Spinal cord (tissue), 10 donors: ENCODE results near the gene SPDYE6. TPM values are rescaled to one million over a fixed set of nuclear protein-coding genes. Genes with fewer than 3 reads are reported as not detected.
"Not testable (repeated sequence)": the region's sequence is repeated elsewhere in the genome, so short reads cannot be mapped to it uniquely, and the experiment has no call there.

Experiments
- DNase-seq, 6 donors: peaks; one replicate each; pipeline versions ENCODE4 v3.0.0 to v3.0.0-alpha.2; 2013 to 2015; ENCODE audit warnings: low spot score in 6 of 6, low read depth in 4 of 6
- H3K27ac ChIP-seq: one replicate; pipeline ENCODE4 v1.5.1; 2013; ENCODE audit warnings: low read depth, low read length, control low read depth
- H3K27me3 ChIP-seq: one replicate; pipeline ENCODE4 v1.6.1; 2013; ENCODE audit warnings: low read length; ENCODE audit not compliant: control insufficient read depth, insufficient read depth
- H3K36me3 ChIP-seq: one replicate; pipeline ENCODE4 v1.6.1; 2013; ENCODE audit warnings: low read length; ENCODE audit not compliant: control insufficient read depth, insufficient read depth
- H3K4me1 ChIP-seq: one replicate; pipeline ENCODE4 v1.6.1; 2013; ENCODE audit warnings: low read length; ENCODE audit not compliant: control insufficient read depth, insufficient read depth
- H3K4me3 ChIP-seq: one replicate; pipeline ENCODE4 v1.5.1; 2013; ENCODE audit warnings: low read depth, low read length, control low read depth
- H3K9me3 ChIP-seq: one replicate; pipeline ENCODE4 v1.6.1; 2013; ENCODE audit warnings: low read length; ENCODE audit not compliant: control insufficient read depth, insufficient read depth
- WGBS: methylation state at CpG from one replicate; pipeline ENCODE4 v1.1.5; 2013; ENCODE audit warnings: missing lambda C conversion rate; ENCODE audit not compliant: insufficient coverage; 5-methylcytosine and 5-hydroxymethylcytosine counted together
- polyA plus RNA-seq, 2 donors: library from polyadenylated mRNA; unstranded; fragments of 120-200 nt; gene quantifications; one replicate each; pipeline ENCODE4 v1.2.1, GENCODE V29; 2013; ENCODE audit not compliant: insufficient read length in 2 of 2
- total RNA-seq, 2 donors: library from RNA; depleted of rRNA in 1 of 2; stranded (reverse); fragments of 120-200 nt in 1 of 2; fragments of >200 nt in 1 of 2; gene quantifications; one replicate each; pipeline versions ENCODE4 v1.2.3 to v1.2.4, GENCODE V29; 2013 to 2014
- donor health status: healthy.

The SPDYE6 gene
- total and polyA plus RNA-seq, 4 donors = 16.4 TPM; not detected in 3

- Histone ChIP-seq H3K36me3 (peaks cover 83% of the 10 kb centered on the region), H3K27me3 (no peaks in the 10 kb centered on the region), H3K4me1 (peaks cover 66% of the 10 kb centered on the region), H3K27ac (no peak overlapping the region), H3K4me3 (no peak overlapping the region), H3K9me3 (no peaks in the 10 kb centered on the region)
- 99% methylated on average over 11 of the region's 17 CpGs for WGBS
- no peak for DNase-seq
Measured at GRCh38 chr7:102305414-102306268, 50.6 kb downstream of the SPDYE6 start.

GRCh38 chr7:102304668-102305067 is 51.6 kb downstream of the SPDYE6 start:
- peaks cover 81% of the 10 kb centered on the region for H3K36me3 ChIP-seq
- WGBS = 42% methylated on average over 11 of the region's 11 CpGs

GRCh38 chr7:102303669-102304422 is 52.4 kb downstream of the SPDYE6 start:
- Histone ChIP-seq H3K4me3 (no peak overlapping the region), H3K27me3 (no peaks in the 10 kb centered on the region), H3K9me3 (no peaks in the 10 kb centered on the region), H3K4me1 (peaks cover 58% of the 10 kb centered on the region), H3K27ac (no peak overlapping the region), H3K36me3 (peaks cover 73% of the 10 kb centered on the region)
- no peak for DNase-seq
- WGBS = 68% methylated on average over 11 of the region's 13 CpGs

More at GRCh38 chr7:102304668-102305067, 51.6 kb downstream of the SPDYE6 start:
- peak in 2 of 6 donors; percentile 12 to 38 for DNase-seq
- H3K4me1 ChIP-seq = peaks cover 58% of the 10 kb centered on the region
- no peaks in the 10 kb centered on the region for H3K9me3 ChIP-seq
- no peaks in the 10 kb centered on the region for H3K27me3 ChIP-seq
- no peak overlapping the region for H3K4me3 ChIP-seq
- H3K27ac ChIP-seq = no peak overlapping the region

- Histone ChIP-seq H3K27me3 (no peaks in the 10 kb centered on the region), H3K9me3 (no peaks in the 10 kb centered on the region), H3K27ac (no peak overlapping the region), H3K36me3 (peaks cover 55% of the 10 kb centered on the region), H3K4me1 (peaks cover 45% of the 10 kb centered on the region), H3K4me3 (no peak overlapping the region)
- WGBS = 54% methylated on average over 6 of the region's 6 CpGs
- DNase-seq = no peak
Measured at GRCh38 chr7:102302025-102302424, 54.2 kb downstream of the SPDYE6 start.

GRCh38 chr7:102301367-102301766 is 54.9 kb downstream of the SPDYE6 start:
- peaks cover 40% of the 10 kb centered on the region for H3K4me1 ChIP-seq
- 90% methylated on average over 2 of the region's 14 CpGs for WGBS
- not testable (repeated sequence) for H3K27ac ChIP-seq

GRCh38 chr7:102300643-102301221 is 55.5 kb downstream of the SPDYE6 start:
- Histone ChIP-seq H3K4me1 (peaks cover 45% of the 10 kb centered on the region), H3K27me3 (no peaks in the 10 kb centered on the region), H3K27ac (no peak overlapping the region), H3K36me3 (peaks cover 48% of the 10 kb centered on the region), H3K4me3 (no peak overlapping the region), H3K9me3 (no peaks in the 10 kb centered on the region)
- 50% methylated on average over 84 of the region's 84 CpGs for WGBS
- DNase-seq = peak in 1 of 6 donors; percentile 31

More at GRCh38 chr7:102301367-102301766, 54.9 kb downstream of the SPDYE6 start:
- H3K27me3 ChIP-seq, H3K4me3 ChIP-seq, H3K9me3 ChIP-seq, DNase-seq: not testable (repeated sequence)
- H3K36me3 ChIP-seq = peaks cover 48% of the 10 kb centered on the region

GRCh38 chr7:102297487-102298218 is 58.6 kb downstream of the SPDYE6 start:
- no peaks in the 10 kb centered on the region for H3K9me3 ChIP-seq

GRCh38 chr7:102296514-102296913 is 59.7 kb downstream of the SPDYE6 start:
- Histone ChIP-seq H3K4me3 (no peak overlapping the region), H3K27ac (no peak overlapping the region), H3K4me1 (peaks cover 45% of the 10 kb centered on the region), H3K36me3 (peaks cover 27% of the 10 kb centered on the region), H3K27me3 (no peaks in the 10 kb centered on the region), H3K9me3 (no peaks in the 10 kb centered on the region)
- no peak for DNase-seq
- 87% methylated on average over 7 of the region's 7 CpGs for WGBS

More at GRCh38 chr7:102297487-102298218, 58.6 kb downstream of the SPDYE6 start:
- Histone ChIP-seq H3K27ac (no peak overlapping the region), H3K4me3 (no peak overlapping the region), H3K4me1 (peaks cover 51% of the 10 kb centered on the region), H3K27me3 (no peaks in the 10 kb centered on the region), H3K36me3 (peaks cover 36% of the 10 kb centered on the region)
- 96% methylated on average over 8 of the region's 10 CpGs for WGBS
- no peak for DNase-seq

GRCh38 chr7:102296179-102296438 is 60.1 kb downstream of the SPDYE6 start:
- WGBS = 72% methylated on average over 6 of the region's 6 CpGs
- Histone ChIP-seq H3K4me3 (no peak overlapping the region), H3K4me1 (peaks cover 45% of the 10 kb centered on the region), H3K36me3 (peaks cover 24% of the 10 kb centered on the region), H3K9me3 (no peaks in the 10 kb centered on the region), H3K27me3 (no peaks in the 10 kb centered on the region), H3K27ac (no peak overlapping the region)
- no peak for DNase-seq
